CD4-positive, alpha-beta T cell treated with Interleukin-6 at 100 ng/mL for 8 hours (primary cell): Measurements from ENCODE around the gene LTO1.
A peak's percentile ranks its signal among the peaks of the same experiment; 100 is the strongest.

Source experiments
- DNase-seq: peaks from one replicate; pipeline ENCODE4 v3.0.0-alpha.2; 2020; ENCODE audit warnings: mixed read lengths, low spot score

The LTO1 gene

DNA sequence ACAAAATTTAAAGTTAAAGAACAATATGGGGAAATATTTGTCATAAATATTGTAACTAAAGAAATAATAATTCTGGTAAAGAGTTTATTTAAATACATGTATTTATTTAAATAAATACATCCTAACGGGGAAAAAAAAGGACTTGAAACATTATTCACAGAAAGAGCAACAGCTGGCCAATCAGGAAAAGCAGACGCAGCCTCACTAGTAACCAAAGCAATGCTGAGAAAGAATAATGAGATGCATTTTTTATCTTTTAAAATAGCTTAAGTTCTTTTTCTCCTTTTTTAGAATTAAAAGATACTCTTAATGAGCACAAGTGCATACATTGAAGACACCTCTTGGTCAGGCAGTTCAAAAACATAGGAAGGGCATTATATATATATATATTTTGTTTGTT is 2.6 kb upstream of the LTO1 start:
- DNase-seq, result no peak

- no peak for DNase-seq
Measured at GRCh38 chr11:69674267-69674885, 777 bp downstream of the LTO1 start.

- DNase-seq, result no peak
Measured at GRCh38 chr11:69671734-69672465, 3.3 kb downstream of the LTO1 start.

GRCh38 chr11:69670158-69670845 is 4.9 kb downstream of the LTO1 start:
- peak; percentile 53 for DNase-seq

DNA sequence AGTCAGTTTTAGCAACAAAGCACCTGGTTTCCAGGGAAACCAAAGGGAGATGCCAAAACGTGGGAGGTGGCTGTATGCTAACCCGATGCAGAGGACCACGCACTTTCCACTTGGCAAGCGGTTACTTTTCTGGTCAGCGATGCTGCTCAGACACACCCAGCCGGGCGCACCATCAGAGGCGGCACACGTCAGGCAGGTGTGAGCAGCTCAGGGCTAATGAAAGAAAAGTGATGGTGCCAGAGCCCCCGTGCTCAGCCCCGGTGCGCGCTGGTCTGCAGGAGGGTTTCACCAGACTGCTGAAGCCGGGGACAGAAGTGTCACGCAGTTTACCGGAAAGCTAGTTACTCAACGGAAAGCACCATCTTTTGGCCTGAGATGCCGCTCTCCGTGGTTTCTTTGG is 5.7 kb downstream of the LTO1 start:
- DNase-seq, result no peak

- DNase-seq, result no peak
Measured at GRCh38 chr11:69667619-69668604, 7.2 kb downstream of the LTO1 start.

DNA sequence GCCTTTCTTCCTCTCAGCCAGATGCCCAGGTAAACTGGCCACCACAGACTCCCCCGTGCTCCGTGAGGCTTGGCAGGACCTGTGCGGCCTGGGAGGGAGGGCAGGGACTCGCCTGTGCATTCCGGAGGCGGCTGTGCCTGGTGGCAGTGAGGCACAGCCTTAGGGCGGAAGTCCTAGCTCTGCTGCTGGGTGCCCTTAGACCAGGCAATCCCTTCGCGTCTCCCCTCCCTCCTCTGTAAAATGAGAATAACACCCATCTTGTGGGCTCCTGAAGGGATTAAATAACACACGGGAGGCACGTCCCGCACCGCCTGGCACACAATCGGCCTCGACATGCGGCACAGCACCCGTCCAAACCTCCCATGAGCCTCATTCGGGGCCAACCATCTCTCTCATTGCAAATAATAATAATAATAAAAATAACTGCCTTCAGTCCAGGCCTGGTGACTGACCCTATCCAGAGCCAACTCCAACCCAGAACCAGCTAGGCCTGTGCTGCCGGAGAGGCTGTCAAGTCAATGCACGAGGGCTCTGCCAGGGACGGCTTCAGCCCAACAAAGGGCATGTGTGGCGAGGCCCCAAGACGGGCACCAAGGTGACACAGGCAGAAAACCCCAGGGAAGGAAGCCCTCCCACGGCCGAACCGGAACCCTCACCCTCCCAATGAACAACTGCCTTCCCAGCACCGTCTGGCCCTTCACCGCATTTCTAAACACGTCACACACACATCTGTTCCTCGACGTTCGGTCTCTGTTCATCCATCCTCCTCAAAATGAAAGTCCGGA is 8.2 kb downstream of the LTO1 start:
- DNase-seq, result no peak

- DNase-seq, result no peak
Measured at GRCh38 chr11:69666261-69666660, 8.9 kb downstream of the LTO1 start.

DNA sequence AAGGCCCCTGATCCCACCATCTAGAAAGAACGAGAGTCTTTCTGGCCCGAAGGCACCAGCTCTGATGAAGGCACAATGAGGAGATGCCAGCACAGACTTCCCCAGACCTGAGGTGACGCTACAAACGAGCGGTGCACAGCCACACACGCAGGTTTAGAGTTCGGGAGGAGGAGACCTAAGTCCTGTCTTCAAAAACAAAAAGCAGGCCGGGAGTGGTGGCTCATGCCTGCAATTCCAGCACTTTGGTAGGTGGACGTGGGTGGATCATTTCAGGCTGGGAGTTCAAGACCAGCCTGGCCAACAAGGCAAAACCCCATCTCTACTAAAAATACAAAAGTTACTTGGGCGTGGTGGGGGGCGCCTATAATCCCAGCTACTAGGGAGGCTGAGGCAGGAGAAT is 9.5 kb downstream of the LTO1 start:
- no peak for DNase-seq

DNA sequence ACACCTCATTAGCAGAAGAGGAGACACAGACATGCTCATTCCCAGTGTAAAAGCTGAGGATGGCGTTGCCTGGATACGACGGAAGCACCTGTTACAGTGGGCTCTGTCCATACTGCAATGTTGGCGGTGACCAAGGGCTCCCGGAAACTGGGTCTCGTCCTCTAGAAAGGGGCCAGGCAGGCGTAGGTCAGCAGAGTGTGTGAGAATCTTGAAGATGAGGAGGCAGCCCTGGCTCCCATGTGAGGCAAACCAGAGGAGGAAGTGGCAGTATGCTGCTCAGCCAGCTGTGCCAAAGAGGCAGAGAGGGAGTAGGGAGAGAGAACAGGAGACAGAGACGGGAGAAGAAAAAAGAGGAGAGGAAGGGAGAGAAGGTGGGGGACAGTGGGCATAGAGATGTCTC is 10.3 kb downstream of the LTO1 start:
- no peak for DNase-seq

DNA sequence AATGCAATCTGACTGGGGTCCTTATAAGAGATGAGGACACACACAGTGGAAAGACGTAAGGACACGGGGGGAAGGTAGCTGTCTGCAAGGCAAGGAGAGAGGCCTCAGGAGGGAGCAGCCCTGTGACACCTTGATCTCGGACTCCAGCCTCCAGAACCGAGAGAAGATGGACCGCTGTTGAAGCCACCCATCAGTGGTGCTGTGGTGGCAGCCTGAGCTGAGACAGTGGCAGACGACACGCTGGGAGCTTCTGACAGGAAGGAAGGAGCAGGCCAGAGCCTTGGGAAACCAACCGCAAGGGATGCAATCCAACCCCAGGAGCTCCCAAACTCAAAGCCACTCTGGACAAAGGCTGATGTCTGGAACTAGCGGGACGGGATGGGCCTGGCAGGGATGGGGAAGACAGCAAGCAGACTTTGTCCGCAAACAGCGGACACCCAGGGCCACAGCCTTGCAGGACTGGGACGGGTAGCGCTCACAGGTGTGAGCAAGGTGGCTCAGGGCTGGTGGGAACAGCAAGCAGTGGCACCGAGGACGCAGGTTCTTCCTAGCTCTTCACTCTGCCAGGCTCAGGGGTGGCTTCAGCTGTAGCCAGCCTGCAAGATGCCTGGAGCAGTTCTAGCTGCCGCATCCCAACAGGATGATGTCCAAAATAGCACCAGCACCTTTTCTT is 10.9 kb downstream of the LTO1 start:
- DNase-seq, result no peak

GRCh38 chr11:69663326-69663725 is 11.8 kb downstream of the LTO1 start:
- DNase-seq, result no peak

DNA sequence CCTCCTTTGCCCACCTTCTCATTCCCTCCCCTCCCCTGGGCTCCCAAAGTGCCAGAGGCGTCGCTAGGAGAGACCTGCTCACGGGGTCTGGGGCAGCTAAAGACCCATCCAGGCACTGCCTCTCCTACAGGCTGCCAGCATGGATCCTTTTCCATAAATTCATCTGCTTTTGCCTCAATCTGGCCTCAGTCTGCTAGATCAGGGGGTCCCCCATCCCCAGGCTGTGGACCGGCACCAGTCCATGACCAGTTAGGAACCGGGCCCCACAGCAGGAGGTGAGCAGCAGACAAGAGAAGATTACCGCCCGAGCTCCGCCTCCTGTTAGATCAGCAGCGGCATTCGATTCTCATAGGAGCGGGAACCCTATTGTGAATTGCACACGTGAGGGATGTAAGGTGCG is 12.3 kb downstream of the LTO1 start:
- DNase-seq, result no peak

DNA sequence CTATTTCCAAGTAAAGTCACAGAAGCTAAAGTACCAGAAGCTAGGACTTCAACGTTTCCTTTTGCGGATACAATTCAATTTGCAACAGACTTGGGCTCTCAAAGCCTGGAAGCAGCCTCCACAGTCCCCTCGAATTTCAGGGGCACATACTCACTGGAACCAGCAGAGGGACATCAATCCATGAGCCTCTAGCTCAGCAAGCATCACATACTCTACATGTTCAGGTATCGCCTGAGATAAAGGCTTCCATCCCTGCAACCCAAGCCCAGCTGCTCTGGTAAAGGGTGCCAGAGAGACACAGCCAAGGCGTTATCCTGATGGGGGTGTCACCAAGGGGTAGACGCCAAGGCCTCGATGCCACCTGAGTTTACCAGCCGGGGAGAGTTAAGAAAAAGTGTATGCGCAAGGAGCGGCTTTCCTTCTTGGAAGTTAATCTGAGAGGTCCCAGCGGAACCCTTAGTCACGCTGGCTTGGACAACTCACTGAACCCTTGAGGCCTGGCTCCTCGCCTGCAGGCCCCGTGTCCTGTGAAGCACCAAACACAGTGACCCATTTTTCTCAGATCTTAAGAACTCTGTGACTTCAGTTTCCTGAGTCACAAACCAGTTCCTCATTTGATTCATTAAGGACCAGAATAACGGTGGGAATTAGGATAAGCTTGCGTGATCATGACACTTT is 13.0 kb downstream of the LTO1 start:
- no peak for DNase-seq

DNA sequence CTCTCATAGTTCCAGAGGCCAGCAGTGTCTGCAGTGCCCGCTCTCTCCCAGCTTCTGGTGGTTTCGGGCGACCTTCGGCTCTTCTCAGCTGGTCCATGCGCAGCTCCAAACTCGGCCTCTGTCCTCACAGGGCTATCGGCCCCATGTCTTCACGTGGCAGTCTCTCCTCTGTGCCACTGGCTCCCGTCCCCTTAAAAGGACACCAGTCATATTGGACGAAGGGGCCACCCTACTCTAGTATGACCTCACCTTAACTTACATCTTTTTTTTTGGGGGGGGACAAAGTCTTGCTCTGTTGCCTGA is 13.8 kb downstream of the LTO1 start:
- no peak for DNase-seq

- no peak for DNase-seq
Measured at GRCh38 chr11:69660001-69660500, 15.1 kb downstream of the LTO1 start.

- DNase-seq, result no peak
Measured at GRCh38 chr11:69659591-69659990, 15.6 kb downstream of the LTO1 start.

DNA sequence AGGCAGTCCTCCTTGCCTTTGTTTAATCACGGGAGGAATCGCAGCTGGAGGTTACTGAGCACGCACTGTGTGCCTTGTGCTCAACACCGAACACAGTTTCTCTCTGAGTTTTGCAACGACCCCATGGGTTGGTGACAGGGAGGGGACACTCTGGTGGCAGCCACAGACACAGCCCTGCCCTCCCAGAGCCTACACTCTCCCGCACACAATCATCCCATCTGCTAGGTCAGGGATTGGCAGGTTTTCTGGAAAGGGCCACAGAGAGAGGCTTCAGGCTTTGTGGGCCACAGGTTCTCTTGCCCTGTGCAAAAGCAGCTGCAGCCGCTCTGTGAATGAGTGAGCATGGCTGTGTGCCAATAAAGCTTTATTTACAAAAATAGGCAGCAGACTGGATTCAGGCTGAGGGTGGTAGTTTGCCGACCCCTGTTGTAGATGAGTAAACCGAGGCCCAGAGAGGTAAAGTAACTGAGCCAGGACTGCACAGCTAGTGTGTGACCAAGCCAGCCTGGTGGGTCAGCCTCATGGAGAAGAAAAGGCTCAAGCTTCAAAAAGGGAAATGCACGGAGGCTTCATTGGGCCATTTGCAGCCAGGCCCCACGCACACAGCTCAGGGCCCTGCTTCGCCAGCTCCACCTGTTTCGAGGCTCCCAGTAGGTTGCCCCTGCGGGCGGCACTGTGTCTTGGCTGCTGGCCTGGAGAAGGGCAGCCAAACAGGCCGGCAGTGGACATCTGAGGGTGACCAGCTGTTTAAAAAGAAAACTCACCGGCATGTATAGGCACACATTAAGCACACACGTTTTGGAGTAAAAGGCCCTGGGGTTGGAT is 16.3 kb downstream of the LTO1 start:
- DNase-seq, result no peak

- DNase-seq, result no peak
Measured at GRCh38 chr11:69657911-69658625, 17.1 kb downstream of the LTO1 start.
